GM12872 (cell line): ENCODE measurements around the gene TSHZ2.

ENCODE experiments used
- CTCF ChIP-seq: IDR thresholded peaks from 3 replicates; pipeline ENCODE4 v1.5.1; 2011; ENCODE audit warnings: low read depth, mild to moderate bottlenecking, low read length, moderate library complexity; ENCODE audit not compliant: insufficient read depth

The TSHZ2 gene

DNA sequence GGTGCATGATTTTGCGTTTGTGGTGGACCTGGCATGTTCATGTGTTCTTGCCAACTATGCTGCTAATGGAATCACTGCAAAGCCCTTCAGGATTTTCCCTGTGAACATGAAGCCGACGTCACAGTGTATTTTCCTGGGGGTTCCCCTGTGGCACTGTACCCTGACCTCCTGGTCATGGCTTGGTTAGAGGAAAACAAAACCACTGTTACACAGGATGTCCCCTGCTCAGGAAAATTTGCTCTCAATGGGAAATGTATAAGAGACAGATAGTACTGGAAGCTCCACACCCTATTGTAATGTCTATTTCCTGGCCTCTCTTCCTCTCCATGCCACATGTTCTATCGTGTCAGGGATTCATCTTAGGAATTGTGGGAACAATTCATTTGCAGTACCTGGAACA, 19.7 kb downstream of the TSHZ2 start:
- TF ChIP-seq CTCF, result no peak

GRCh38 chr20:52992632-52993031, 20.5 kb downstream of the TSHZ2 start:
- no peak for TF ChIP-seq CTCF

- TF ChIP-seq CTCF, result no peak
These were observed 20.9 kb downstream of the TSHZ2 start for GRCh38 chr20:52993076-52993475.

DNA sequence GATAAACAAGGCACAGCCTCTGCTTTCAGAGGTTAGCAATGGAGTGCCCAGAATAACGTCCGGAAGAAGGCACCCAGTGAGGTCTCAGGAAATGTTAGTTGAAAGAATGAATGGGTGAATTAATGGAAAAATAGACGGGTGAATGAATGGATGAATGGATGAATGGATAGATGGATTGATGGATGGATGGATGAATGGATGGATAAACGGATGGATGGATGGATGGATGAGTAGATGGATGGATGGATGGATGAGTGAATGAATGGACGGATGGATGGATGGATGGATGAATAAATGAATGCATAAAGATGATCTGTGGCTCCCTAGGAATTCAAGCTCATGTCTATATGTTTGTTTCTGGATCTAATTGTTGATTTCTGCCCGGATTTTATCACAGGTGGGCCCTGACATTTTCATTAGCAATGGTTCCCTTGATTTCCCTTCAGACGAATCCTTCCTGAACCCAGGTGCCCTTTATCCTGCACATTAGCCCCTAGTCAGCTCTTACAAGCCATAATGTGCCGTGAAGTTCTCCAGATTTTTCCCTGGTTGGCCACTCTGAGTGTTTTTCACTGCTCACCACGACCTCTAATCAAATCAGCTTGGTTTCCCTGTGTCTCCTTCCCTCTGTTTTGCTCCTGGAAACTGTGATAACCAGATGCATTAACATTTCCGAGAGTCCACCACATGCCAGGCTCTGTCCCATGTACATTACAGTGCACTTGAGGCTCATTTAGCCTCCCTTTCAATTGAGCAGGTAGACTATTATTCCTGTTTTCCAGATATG, 22.2 kb downstream of the TSHZ2 start:
- no peak for TF ChIP-seq CTCF

- no peak for TF ChIP-seq CTCF
These were observed 24.0 kb downstream of the TSHZ2 start for GRCh38 chr20:52996130-52996529.

GRCh38 chr20:52996658-52997057, 24.5 kb downstream of the TSHZ2 start:
- no peak for TF ChIP-seq CTCF

DNA sequence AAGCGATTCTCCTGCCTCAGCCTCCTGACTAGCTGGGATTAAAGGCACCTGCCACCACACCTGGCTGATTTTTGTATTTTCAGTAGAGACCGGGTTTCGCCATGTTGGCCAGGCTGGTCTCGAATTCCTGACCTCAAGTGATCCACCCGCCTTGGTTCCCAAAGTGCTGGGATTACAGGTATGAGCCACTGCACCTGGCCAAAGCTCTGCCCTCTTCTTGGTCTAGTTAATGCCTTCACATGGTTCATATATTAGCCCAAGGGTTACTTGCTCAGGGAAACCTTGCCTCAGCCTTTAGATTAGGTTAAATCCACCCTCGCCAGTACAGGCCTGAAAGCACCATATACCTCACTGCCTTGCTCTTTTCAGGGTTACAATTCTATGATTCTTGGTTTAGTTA, 26.1 kb downstream of the TSHZ2 start:
- no peak for TF ChIP-seq CTCF
